ENCODE measurements around the gene RAB11FIP4. TPM values are rescaled to one million over a fixed set of nuclear protein-coding genes. Genes with fewer than 3 reads are reported as not detected.
"Not testable (repeated sequence)": the region's sequence is repeated elsewhere in the genome, so short reads cannot be mapped to it uniquely, and the experiment has no call there.

RAB11FIP4 gene
- total RNA-seq, 4 donors from 2014 or later = 0.47 to 14.1 (median 1.9) TPM

DNA sequence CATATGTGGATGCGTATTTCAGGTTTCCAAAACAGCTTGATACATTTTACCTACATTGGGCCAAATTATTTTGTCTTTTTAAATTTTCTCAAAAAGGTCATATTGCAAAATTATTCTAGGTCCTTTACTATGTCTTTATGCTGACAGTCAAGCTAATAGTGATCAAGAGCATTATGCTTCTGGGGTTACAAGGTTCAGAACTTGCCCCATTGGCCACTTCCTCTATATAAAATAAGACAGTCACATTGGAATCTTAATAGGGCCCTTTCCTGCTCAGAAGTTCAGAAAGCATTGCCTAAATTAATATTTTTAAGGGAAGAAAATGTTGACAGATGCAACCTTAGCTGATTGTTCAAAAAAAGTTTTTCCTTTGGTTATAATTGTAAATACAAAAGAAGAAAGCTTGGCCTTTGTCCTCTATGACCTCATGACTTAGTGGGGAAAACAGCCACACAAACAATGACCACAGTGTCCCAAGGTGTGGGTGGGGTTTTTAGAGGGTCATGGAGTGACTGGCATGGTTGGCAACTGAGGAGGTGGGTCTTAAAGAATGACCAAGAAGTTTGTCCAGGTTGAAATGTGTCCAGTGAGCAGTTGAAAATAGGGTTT is 11.8 kb upstream of the RAB11FIP4 start:
- TF ChIP-seq EP300 (IDR thresholded peaks at IDR 0.05) (no peak), POLR2A (IDR thresholded peaks at IDR 0.05) (no peak), POLR2AphosphoS5 (IDR thresholded peaks at IDR 0.05) (no peak)
- TF ChIP-seq, protein P1, sequence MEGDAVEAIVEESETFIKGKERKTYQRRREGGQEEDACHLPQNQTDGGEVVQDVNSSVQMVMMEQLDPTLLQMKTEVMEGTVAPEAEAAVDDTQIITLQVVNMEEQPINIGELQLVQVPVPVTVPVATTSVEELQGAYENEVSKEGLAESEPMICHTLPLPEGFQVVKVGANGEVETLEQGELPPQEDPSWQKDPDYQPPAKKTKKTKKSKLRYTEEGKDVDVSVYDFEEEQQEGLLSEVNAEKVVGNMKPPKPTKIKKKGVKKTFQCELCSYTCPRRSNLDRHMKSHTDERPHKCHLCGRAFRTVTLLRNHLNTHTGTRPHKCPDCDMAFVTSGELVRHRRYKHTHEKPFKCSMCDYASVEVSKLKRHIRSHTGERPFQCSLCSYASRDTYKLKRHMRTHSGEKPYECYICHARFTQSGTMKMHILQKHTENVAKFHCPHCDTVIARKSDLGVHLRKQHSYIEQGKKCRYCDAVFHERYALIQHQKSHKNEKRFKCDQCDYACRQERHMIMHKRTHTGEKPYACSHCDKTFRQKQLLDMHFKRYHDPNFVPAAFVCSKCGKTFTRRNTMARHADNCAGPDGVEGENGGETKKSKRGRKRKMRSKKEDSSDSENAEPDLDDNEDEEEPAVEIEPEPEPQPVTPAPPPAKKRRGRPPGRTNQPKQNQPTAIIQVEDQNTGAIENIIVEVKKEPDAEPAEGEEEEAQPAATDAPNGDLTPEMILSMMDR (IDR thresholded peaks at IDR 0.05) = no peak
- Histone ChIP-seq H3K9me3 (no peaks in the 10 kb centered on the region), H3K4me3 (no peak overlapping the region), H3K4me1 (no peaks in the 10 kb centered on the region), H3K36me3 (peaks cover 0 to 28% of the 10 kb centered on the region in 2 donors), H3K27ac (no peak overlapping the region), H3K27me3 (no peaks in the 10 kb centered on the region)
- WGBS, 2 donors (ENCODE audit: low coverage in 1 of 2) = 96 to 100% methylated on average over 1 of the region's 1 CpG
- no peak for ATAC-seq

DNA sequence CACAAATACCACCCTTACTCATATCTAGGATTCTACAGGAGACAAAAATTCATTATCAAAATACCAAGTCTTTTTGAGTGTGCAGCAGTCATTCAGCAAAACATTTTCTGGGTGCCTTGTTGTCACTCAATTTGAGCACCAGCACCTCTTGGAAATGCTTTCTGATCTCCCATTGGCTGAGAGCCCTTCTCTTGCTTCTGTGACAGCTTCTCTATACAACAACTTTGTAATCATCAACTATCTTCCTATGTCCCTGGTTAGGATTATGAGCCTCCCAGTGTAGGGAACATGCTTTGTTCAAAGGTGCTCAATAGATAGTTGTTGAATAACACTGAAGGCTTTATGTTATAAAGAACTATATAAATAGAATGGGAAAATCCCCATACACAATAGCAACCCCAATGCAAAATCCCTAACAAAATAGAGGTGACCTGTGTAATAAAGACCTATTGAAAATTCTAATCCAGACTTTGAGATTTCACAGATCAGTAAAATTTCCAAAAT is 10.3 kb upstream of the RAB11FIP4 start:
- TF ChIP-seq, protein P1 (IDR thresholded peaks at IDR 0.05) = no peak
- TF ChIP-seq POLR2A (IDR thresholded peaks at IDR 0.05) (no peak), EP300 (IDR thresholded peaks at IDR 0.05) (no peak), POLR2AphosphoS5 (IDR thresholded peaks at IDR 0.05) (no peak)
- Histone ChIP-seq H3K4me3 (no peak overlapping the region), H3K27ac (no peak overlapping the region), H3K27me3 (no peaks in the 10 kb centered on the region), H3K36me3 (peaks cover 0 to 24% of the 10 kb centered on the region in 2 donors), H3K9me3 (no peaks in the 10 kb centered on the region), H3K4me1 (no peaks in the 10 kb centered on the region)
- ATAC-seq = no peak

- WGBS, 2 donors (ENCODE audit: low coverage in 1 of 2) = 89% methylated on average over 6 of the region's 11 CpGs; no CpG with 5 or more reads in 1 of the 2 donors
- H3K27ac ChIP-seq, ATAC-seq, H3K4me3 ChIP-seq, H3K27me3 ChIP-seq, H3K9me3 ChIP-seq, H3K4me1 ChIP-seq: not testable (repeated sequence)
- H3K36me3 ChIP-seq = peaks cover 0 to 18% of the 10 kb centered on the region in 2 donors
Measured at GRCh38 chr17:31382668-31383275, 8.7 kb upstream of the RAB11FIP4 start.

DNA sequence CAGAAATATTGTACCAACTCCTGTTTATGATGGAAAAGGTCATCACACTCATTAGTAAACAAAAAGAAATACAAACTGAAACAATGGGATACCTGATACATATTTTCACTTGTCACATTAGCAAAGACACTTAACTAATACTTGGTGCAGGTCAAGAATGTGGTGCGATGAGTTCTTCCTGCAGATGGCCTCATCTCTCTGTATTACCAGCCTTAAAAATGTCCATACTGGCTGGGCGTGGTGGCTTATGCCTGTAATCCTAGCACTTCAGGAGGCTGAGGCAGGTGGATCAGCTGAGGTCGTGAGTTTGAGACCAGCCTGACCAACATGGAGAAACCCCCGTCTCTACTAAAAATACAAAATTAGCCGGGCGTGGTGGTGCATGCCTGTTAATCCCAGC is 8.0 kb upstream of the RAB11FIP4 start:
- H3K4me1 ChIP-seq, ATAC-seq, H3K9me3 ChIP-seq, H3K4me3 ChIP-seq, H3K27me3 ChIP-seq, H3K27ac ChIP-seq: not testable (repeated sequence)
- 83% methylated on average over 5 of the region's 6 CpGs; no CpG with 5 or more reads in 1 of the 2 donors for WGBS, 2 donors (ENCODE audit: low coverage in 1 of 2)
- H3K36me3 ChIP-seq = peaks cover 0 to 15% of the 10 kb centered on the region in 2 donors

- no peaks in the 10 kb centered on the region for H3K9me3 ChIP-seq
- H3K4me1 ChIP-seq = peaks cover 0 to 9% (median 0%) of the 10 kb centered on the region in 3 donors
- no peak for ATAC-seq
- 90% methylated on average over 7 of the region's 7 CpGs; no CpG with 5 or more reads in 1 of the 2 donors for WGBS, 2 donors (ENCODE audit: low coverage in 1 of 2)
- H3K27me3 ChIP-seq = peaks cover 22% of the 10 kb centered on the region
- TF ChIP-seq, protein P1 (IDR thresholded peaks at IDR 0.05) = no peak
- no peak for TF ChIP-seq POLR2AphosphoS5 (IDR thresholded peaks at IDR 0.05)
- no peak for TF ChIP-seq EP300 (IDR thresholded peaks at IDR 0.05)
- TF ChIP-seq POLR2A (IDR thresholded peaks at IDR 0.05) = no peak
- H3K4me3 ChIP-seq = no peak overlapping the region
- H3K36me3 ChIP-seq = peaks cover 0 to 8% of the 10 kb centered on the region in 2 donors
- H3K27ac ChIP-seq = no peak overlapping the region
Measured at GRCh38 chr17:31385428-31386285, 5.8 kb upstream of the RAB11FIP4 start.

Data from gastroesophageal sphincter (tissue), 4 donors.